H9 (cell line): ENCODE measurements around the gene ASTN2. TPM values are rescaled to one million over a fixed set of nuclear protein-coding genes. Genes with fewer than 3 reads are reported as not detected.

Experiments
- DNase-seq: peaks from one replicate; pipeline ENCODE4 v3.0.0-alpha.2; 2017
- H2AFZ ChIP-seq: one replicate; pipeline ENCODE4 v1.6.1; 2013; ENCODE audit warnings: mild to moderate bottlenecking, low read length, control low read depth, moderate library complexity
- H2AK5ac ChIP-seq: 2 replicates; pipeline ENCODE4 v1.6.1; 2013; ENCODE audit warnings: low read length, control low read depth, mixed read lengths; ENCODE audit not compliant: insufficient read length
- H2BK120ac ChIP-seq: one replicate; pipeline ENCODE4 v1.6.1; 2013; ENCODE audit warnings: low read depth, mild to moderate bottlenecking, low read length, control low read depth, inconsistent platforms; ENCODE audit not compliant: poor library complexity, severe bottlenecking
- H2BK12ac ChIP-seq: 2 replicates; pipeline ENCODE4 v1.6.1; 2013; ENCODE audit warnings: low read length, control low read depth, mixed read lengths, low read depth; ENCODE audit not compliant: insufficient read length
- H2BK15ac ChIP-seq: 2 replicates; pipeline ENCODE4 v1.6.1; 2013; ENCODE audit warnings: low read depth, low read length, control low read depth
- H2BK20ac ChIP-seq: one replicate; pipeline ENCODE4 v1.6.1; 2013; ENCODE audit warnings: low read depth, mild to moderate bottlenecking, low read length, control low read depth, inconsistent platforms; ENCODE audit not compliant: poor library complexity, severe bottlenecking
- H2BK5ac ChIP-seq: 2 replicates; pipeline ENCODE4 v1.6.1; 2013; ENCODE audit warnings: low read length, control low read depth, mixed read lengths; ENCODE audit not compliant: insufficient read length
- H3K14ac ChIP-seq: 2 replicates; pipeline ENCODE4 v1.6.1; 2013; ENCODE audit warnings: low read length, control low read depth; ENCODE audit not compliant: insufficient read depth
- H3K18ac ChIP-seq: 2 replicates; pipeline ENCODE4 v1.6.1; 2013; ENCODE audit warnings: low read depth, mild to moderate bottlenecking, mixed read lengths, low read length, control low read depth; ENCODE audit not compliant: insufficient read length
- H3K23ac ChIP-seq: 2 replicates; pipeline ENCODE4 v1.6.1; 2013; ENCODE audit warnings: low read length, control low read depth, mixed read lengths, low read depth; ENCODE audit not compliant: insufficient read length
- H3K23me2 ChIP-seq: 2 replicates; pipeline ENCODE4 v1.6.1; 2013; ENCODE audit warnings: low read depth, mild to moderate bottlenecking, mixed read lengths, low read length, control low read depth; ENCODE audit not compliant: insufficient read length, poor library complexity, severe bottlenecking
- H3K27ac ChIP-seq: 2 replicates; pipeline ENCODE4 v1.5.1; 2013; ENCODE audit warnings: low read length, control low read depth, mixed read lengths, low read depth; ENCODE audit not compliant: insufficient read length
- H3K27me3 ChIP-seq: 2 replicates; pipeline ENCODE4 v1.6.1; 2013; ENCODE audit warnings: low read length, control low read depth, inconsistent platforms; ENCODE audit not compliant: insufficient read depth
- H3K4ac ChIP-seq: 2 replicates; pipeline ENCODE4 v1.6.1; 2013; ENCODE audit warnings: low read depth, mild to moderate bottlenecking, control low read depth, inconsistent platforms, low read length, moderate library complexity
- H3K4me1 ChIP-seq: 2 replicates; pipeline ENCODE4 v1.6.1; 2013; ENCODE audit warnings: low read length, control low read depth, inconsistent platforms; ENCODE audit not compliant: insufficient read depth
- H3K4me2 ChIP-seq: 2 replicates; pipeline ENCODE4 v1.6.1; 2013; ENCODE audit warnings: low read length, control low read depth, mixed read lengths; ENCODE audit not compliant: insufficient read length, insufficient read depth
- H3K56ac ChIP-seq: 2 replicates; pipeline ENCODE4 v1.6.1; 2013; ENCODE audit warnings: low read depth, mild to moderate bottlenecking, mixed read lengths, low read length, control low read depth; ENCODE audit not compliant: insufficient read length
- H3K79me1 ChIP-seq: 2 replicates; pipeline ENCODE4 v1.6.1; 2013; ENCODE audit warnings: low read depth, mild to moderate bottlenecking, moderate library complexity, low read length, control low read depth, inconsistent platforms; ENCODE audit not compliant: insufficient read depth, poor library complexity, severe bottlenecking
- H3K79me2 ChIP-seq: 2 replicates; pipeline ENCODE4 v1.6.1; 2013; ENCODE audit warnings: low read length, control low read depth, inconsistent platforms; ENCODE audit not compliant: insufficient read depth
- H3K9ac ChIP-seq: 2 replicates; pipeline ENCODE4 v1.6.1; 2013; ENCODE audit warnings: low read length, control low read depth, mixed read lengths; ENCODE audit not compliant: insufficient read length; ENCODE audit errors: extremely low read depth
- H3K9me3 ChIP-seq: one replicate; pipeline ENCODE4 v1.6.1; 2013; ENCODE audit warnings: low read depth, low read length, inconsistent platforms; ENCODE audit not compliant: control insufficient read depth
- H3T11ph ChIP-seq: one replicate; pipeline ENCODE4 v1.6.1; 2013; ENCODE audit warnings: mild to moderate bottlenecking, low read length, control low read depth, inconsistent platforms
- H4K20me1 ChIP-seq: one replicate; pipeline ENCODE4 v1.6.1; 2013; ENCODE audit not compliant: control insufficient read depth, insufficient read length, insufficient read depth
- H4K5ac ChIP-seq: 2 replicates; pipeline ENCODE4 v1.6.1; 2013; ENCODE audit warnings: low read depth, mild to moderate bottlenecking, mixed read lengths, low read length, control low read depth; ENCODE audit not compliant: insufficient read length
- H4K8ac ChIP-seq: replicated peaks from 2 replicates; pipeline ENCODE4 v1.6.1; 2013; ENCODE audit warnings: low read length, control low read depth, mixed read lengths, low read depth; ENCODE audit not compliant: insufficient read length
- H4K91ac ChIP-seq: 2 replicates; pipeline ENCODE4 v1.6.1; 2013; ENCODE audit warnings: low read depth, mild to moderate bottlenecking, moderate library complexity, mixed read lengths, low read length, control low read depth; ENCODE audit not compliant: insufficient read length
- H3K27ac Mint-ChIP-seq, 3 experiments: 2 replicates in 2 of 3; 3 replicates in 1 of 3; pipeline ENCODE4 v1.8.0; 2020 to 2021; ENCODE audit warnings: mixed read lengths in 3 of 3, mild to moderate bottlenecking in 1 of 3, moderate library complexity in 1 of 3
- H3K27me3 Mint-ChIP-seq: 2 replicates; pipeline ENCODE4 v1.8.0; 2021; ENCODE audit warnings: low read depth, mild to moderate bottlenecking, moderate library complexity, mixed read lengths
- H3K36me3 Mint-ChIP-seq, 3 experiments: 2 replicates in 2 of 3; 3 replicates in 1 of 3; pipeline ENCODE4 v1.8.0; 2020 to 2021; ENCODE audit warnings: low read depth in 3 of 3, mixed read lengths in 3 of 3; ENCODE audit not compliant: insufficient read depth in 1 of 3
- H3K4me1 Mint-ChIP-seq, 2 experiments: 2 replicates each; pipeline ENCODE4 v1.8.0; 2020; ENCODE audit warnings: mixed read lengths in 2 of 2
- H3K4me3 Mint-ChIP-seq, 2 experiments: 2 replicates in 1 of 2; 3 replicates in 1 of 2; pipeline ENCODE4 v1.8.0; 2020 to 2021; ENCODE audit warnings: mild to moderate bottlenecking in 2 of 2, mixed read lengths in 2 of 2, moderate library complexity in 1 of 2
- H3K9me3 Mint-ChIP-seq, 2 experiments: 2 replicates in 1 of 2; 3 replicates in 1 of 2; pipeline ENCODE4 v1.8.0; 2020; ENCODE audit warnings: mild to moderate bottlenecking in 2 of 2, mixed read lengths in 2 of 2, moderate library complexity in 1 of 2
- WGBS: extraction: QIAGEN DNeasy Blood & Tissue Kit; methylation state at CpG from one replicate; pipeline ENCODE4 v1.1.7; 2013; ENCODE audit warnings: missing lambda C conversion rate, low lambda C conversion rate, mixed read lengths; ENCODE audit not compliant: insufficient read length; ENCODE audit errors: extremely low coverage; 5-methylcytosine and 5-hydroxymethylcytosine counted together
- total RNA-seq: library from RNA; stranded (reverse); gene quantifications from 2 replicates; pipeline ENCODE4 v1.2.1, GENCODE V29; 2021
- TF ChIP-seq, protein P1 (sequence below): fragments of 200-600 bp; sonication (generic); conservative IDR thresholded peaks from 3 replicates; pipeline ENCODE4 v1.8.0; 2021; ENCODE audit warnings: antibody characterized with exemption, mild to moderate bottlenecking

The ASTN2 gene
- total RNA-seq, 1 experiment from 2014 or later = 9.7 TPM

GRCh38 chr9:116411506-116411905 is 1003.4 kb downstream of the ASTN2 start:
- H3K23ac ChIP-seq = no peak overlapping the region
- no peak overlapping the region for H3K18ac ChIP-seq
- no CpG with 5 or more reads among the region's 1 CpG for WGBS
- TF ChIP-seq, protein P1, sequence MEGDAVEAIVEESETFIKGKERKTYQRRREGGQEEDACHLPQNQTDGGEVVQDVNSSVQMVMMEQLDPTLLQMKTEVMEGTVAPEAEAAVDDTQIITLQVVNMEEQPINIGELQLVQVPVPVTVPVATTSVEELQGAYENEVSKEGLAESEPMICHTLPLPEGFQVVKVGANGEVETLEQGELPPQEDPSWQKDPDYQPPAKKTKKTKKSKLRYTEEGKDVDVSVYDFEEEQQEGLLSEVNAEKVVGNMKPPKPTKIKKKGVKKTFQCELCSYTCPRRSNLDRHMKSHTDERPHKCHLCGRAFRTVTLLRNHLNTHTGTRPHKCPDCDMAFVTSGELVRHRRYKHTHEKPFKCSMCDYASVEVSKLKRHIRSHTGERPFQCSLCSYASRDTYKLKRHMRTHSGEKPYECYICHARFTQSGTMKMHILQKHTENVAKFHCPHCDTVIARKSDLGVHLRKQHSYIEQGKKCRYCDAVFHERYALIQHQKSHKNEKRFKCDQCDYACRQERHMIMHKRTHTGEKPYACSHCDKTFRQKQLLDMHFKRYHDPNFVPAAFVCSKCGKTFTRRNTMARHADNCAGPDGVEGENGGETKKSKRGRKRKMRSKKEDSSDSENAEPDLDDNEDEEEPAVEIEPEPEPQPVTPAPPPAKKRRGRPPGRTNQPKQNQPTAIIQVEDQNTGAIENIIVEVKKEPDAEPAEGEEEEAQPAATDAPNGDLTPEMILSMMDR = no peak
- no peak for DNase-seq
- H3K4me1 ChIP-seq = no peaks in the 10 kb centered on the region
- H3K4me2 ChIP-seq = no peak overlapping the region
- H3K4ac ChIP-seq = no peak overlapping the region
- no peak overlapping the region for H2BK120ac ChIP-seq
- no peak overlapping the region for H3K14ac ChIP-seq
- H2AFZ ChIP-seq = no peak overlapping the region
- H4K20me1 ChIP-seq = no peaks in the 10 kb centered on the region
- no peaks in the 10 kb centered on the region for H3K79me1 ChIP-seq
- no peaks in the 10 kb centered on the region for H3K9me3 Mint-ChIP-seq
- H3K9me3 ChIP-seq = no peaks in the 10 kb centered on the region
- no peak overlapping the region for H2BK12ac ChIP-seq
- no peak overlapping the region for H3K27ac ChIP-seq
- no peaks in the 10 kb centered on the region for H3K4me1 Mint-ChIP-seq
- H3K4me3 Mint-ChIP-seq = no peak overlapping the region
- no peaks in the 10 kb centered on the region for H3K79me2 ChIP-seq
- no peak overlapping the region for H4K8ac ChIP-seq
- H3K23me2 ChIP-seq = no peaks in the 10 kb centered on the region
- H3K27ac Mint-ChIP-seq = no peak overlapping the region; a peak in 1 of 7 replicates
- H3K27me3 Mint-ChIP-seq = no peaks in the 10 kb centered on the region
- no peak overlapping the region for H2BK15ac ChIP-seq
- no peaks in the 10 kb centered on the region for H3K36me3 Mint-ChIP-seq
- H2BK20ac ChIP-seq = no peak overlapping the region
- H3K9ac ChIP-seq = no peak overlapping the region
- no peak overlapping the region for H4K91ac ChIP-seq
- H2BK5ac ChIP-seq = no peak overlapping the region
- H3K56ac ChIP-seq = no peak overlapping the region
- no peak overlapping the region for H3T11ph ChIP-seq
- no peaks in the 10 kb centered on the region for H3K27me3 ChIP-seq
- H4K5ac ChIP-seq = no peak overlapping the region
- H2AK5ac ChIP-seq = no peak overlapping the region
